Neural cell (in vitro differentiated cells): ENCODE results near the gene GBX2.

Experiments used
- EZH2 ChIP-seq: fragments of 200-600, 300-800 bp; shearing (Covaris generic), sonication (generic); IDR thresholded peaks from 2 replicates; pipeline ENCODE4 v1.6.1; 2014; ENCODE audit warnings: antibody characterized with exemption, low read length, borderline replicate concordance, mild to moderate bottlenecking; ENCODE audit not compliant: insufficient read depth, poor library complexity, severe bottlenecking
- POLR2AphosphoS5 ChIP-seq: IDR thresholded peaks from 2 replicates; pipeline ENCODE4 v1.6.1; 2012
- TF ChIP-seq, protein P1 (sequence below): fragments of 450-650 bp; IDR thresholded peaks from 2 replicates; pipeline ENCODE4 v1.5.1; 2014; ENCODE audit warnings: antibody characterized with exemption, mild to moderate bottlenecking, moderate library complexity; ENCODE audit not compliant: poor library complexity, severe bottlenecking

DNA sequence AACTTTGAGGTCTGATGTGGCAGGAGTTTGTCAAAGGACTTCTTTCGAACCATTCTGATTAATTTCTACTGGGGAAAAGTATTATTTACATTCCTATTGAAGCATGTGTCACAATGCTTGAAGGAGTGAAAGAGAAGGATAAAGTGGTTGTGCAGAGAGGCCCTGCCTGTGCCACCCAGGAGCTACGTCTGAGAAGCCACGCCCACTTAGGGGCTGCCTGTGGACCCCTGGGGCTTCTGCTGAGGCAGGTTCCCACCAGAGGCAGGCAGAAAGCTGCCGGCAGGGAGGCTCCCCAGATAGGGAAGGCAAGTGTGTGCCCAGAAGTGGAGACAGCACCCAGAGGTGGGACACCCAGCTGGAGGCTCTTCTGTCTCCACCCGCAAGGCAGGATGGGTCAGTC lies 47.4 kb downstream of the GBX2 start:
- TF ChIP-seq POLR2AphosphoS5 (no peak), EZH2 (no peak)
- TF ChIP-seq, protein P1, sequence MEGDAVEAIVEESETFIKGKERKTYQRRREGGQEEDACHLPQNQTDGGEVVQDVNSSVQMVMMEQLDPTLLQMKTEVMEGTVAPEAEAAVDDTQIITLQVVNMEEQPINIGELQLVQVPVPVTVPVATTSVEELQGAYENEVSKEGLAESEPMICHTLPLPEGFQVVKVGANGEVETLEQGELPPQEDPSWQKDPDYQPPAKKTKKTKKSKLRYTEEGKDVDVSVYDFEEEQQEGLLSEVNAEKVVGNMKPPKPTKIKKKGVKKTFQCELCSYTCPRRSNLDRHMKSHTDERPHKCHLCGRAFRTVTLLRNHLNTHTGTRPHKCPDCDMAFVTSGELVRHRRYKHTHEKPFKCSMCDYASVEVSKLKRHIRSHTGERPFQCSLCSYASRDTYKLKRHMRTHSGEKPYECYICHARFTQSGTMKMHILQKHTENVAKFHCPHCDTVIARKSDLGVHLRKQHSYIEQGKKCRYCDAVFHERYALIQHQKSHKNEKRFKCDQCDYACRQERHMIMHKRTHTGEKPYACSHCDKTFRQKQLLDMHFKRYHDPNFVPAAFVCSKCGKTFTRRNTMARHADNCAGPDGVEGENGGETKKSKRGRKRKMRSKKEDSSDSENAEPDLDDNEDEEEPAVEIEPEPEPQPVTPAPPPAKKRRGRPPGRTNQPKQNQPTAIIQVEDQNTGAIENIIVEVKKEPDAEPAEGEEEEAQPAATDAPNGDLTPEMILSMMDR: no peak
